GM18502 (cell line): ENCODE data around the gene RPL36.

ENCODE experiments used
- ATAC-seq: cut with Tn5 transposase; IDR thresholded peaks from one replicate; pipeline ENCODE4 v1.9.1; 2021; ENCODE audit warnings: mild to moderate bottlenecking; ENCODE audit not compliant: unreplicated experiment, poor library complexity

Gene RPL36

DNA sequence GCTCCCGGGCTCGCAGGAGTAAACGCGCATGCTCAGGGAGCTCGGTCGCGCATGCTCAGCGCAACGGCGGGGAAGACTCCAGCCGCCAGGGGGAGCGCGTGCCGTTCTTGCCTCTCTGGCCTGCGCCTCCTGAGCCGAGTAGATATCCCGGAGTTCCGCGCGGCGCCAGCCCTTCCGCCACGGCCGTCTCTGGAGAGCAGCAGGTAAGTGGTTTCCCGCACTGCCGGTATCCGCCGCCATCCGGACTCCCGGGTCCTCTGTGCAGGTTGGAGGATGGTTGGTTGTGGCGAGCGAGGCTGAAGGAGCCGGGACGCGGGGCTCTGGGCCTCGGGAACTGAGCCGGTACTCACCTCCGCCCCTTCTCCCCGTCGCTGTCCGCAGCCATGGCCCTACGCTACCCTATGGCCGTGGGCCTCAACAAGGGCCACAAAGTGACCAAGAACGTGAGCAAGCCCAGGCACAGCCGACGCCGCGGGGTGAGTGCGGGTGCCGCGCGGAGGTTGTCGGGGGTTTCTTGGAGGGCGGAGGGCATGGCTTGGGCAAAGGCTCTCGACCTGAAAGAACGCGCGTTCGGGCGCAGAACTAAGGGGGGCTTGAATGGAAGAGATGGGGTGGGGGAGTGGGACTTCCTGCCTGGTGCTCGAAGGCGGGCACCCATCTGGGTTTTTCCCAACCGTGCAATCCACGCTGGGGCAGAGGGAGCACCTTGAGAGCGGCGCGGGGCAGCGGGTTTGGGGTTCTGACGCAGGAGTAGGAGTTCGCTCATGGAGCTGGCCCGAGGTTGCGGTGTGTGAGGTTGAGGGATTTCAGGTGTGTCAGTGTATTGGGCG, at the start of gene RPL36:
RPL36 (plus strand) TSS at position 171 of the 830 bp plus-strand sequence; CDS start at position 384, 213 bp downstream.
- ATAC-seq = peak; percentile 47

DNA sequence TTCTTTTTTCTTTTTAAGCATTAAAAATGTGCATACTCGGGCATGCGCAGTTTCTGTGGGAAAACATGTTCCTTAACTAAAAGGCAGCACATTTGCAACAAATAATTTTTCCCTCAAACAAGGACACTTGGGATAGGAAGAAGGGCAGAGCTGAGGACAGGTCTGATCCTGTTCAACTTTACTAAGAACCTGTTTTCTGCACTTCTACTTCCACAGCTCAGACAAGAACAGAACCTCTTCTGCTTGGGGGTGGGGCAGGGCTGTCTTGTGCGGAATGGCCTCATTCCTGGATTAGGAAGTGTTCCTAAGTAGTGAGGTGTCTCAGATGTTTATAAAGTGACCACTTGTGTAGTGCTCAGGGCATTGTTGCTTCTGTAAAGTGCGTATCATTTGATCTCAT, 48.9 kb upstream of the RPL36 start:
- ATAC-seq = no peak

DNA sequence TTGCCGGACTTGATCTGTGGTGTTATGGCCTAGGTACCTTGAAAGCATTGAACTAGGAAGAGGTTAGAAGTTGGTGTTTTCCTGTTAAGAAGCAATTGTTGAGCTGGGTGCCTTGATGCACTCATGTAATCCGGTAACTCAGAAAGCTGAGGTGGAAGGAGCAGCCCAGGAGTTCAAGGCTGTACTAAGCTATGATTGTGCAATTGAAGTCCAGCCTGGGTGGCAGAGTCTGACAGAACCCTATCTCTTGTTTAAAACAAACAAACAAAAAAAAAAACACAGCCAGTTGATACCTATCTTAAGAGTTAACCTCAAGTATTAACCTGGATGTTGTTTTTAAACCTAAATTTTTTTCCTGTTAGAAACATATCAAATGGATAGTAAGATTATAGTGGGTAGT, 47.9 kb upstream of the RPL36 start:
- ATAC-seq = no peak

DNA sequence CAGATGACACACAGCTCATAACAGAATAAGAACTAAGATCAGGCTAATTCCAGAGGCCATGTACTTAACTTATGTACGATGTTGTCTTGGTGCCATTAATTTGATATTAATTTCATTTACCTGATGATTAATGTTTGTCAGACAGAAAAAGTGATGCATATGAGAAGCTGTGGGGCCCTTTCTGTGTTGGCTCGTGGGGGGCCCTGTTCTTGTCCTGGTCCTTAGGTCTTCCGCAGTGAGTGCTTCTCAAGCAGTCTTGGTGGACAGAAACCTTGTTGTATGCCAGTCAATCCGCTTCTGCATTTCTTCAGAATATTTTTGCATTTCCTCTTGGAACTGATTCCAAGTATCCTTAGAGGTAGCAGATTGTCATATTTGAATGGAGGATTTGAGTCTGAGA, 47.0 kb upstream of the RPL36 start:
- no peak for ATAC-seq

DNA sequence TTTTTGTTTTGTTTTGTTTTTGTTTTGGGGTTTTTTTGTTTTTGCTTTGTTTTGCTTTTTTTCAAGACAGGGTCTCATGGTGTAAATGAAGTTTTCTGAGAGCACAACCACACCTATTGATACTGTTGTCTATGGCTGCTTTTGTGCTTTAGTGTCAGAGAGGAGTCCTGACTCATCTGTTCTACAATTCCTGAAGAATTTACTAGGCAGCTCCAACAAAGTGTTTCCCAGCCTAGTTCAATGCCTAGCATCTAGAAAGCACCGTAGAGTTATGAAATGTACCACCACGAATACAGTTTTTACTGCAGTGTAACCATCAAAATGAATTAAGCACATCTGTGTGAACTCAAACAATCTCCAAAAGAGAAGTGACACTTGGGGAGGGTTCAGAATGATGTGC, 46.1 kb upstream of the RPL36 start:
- ATAC-seq = no peak

DNA sequence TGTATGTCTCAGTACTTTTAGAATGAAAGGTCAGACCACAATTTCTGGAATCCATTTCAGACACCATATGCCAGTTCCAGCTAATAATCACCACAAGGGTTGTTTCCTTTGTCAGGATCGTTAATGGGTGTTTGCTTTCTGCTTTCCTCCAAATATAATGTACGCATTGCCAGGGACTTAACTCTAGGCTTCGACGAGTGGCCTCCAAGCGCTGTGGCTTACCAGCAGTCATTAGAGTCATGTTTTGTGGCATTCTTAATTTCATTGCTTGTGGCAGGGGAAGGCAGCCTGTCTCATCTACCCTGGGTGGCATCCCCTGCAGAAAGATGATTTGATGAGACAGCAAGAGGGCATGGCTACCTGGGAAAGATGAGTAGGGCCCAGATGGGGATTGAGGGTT, 44.7 kb upstream of the RPL36 start:
- no peak for ATAC-seq

DNA sequence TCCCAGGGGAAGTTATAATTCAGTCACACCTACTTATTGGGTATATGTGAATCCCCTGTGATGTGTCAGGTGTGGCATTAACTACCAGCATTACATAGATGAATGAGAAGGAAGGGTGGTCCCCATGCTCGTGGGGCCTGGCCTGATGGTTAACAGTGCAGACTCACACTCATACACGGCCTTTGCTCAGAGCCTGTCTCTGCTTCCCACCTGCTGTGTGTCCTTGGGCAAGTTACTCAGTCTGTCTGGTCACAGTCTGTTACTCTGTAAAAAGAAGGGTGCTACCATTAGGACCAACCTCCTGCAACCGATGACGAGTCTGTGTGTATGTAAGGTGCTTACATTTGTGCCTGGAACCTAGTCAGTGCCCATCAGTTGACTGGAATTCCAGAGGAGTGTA, 43.4 kb upstream of the RPL36 start:
- no peak for ATAC-seq

DNA sequence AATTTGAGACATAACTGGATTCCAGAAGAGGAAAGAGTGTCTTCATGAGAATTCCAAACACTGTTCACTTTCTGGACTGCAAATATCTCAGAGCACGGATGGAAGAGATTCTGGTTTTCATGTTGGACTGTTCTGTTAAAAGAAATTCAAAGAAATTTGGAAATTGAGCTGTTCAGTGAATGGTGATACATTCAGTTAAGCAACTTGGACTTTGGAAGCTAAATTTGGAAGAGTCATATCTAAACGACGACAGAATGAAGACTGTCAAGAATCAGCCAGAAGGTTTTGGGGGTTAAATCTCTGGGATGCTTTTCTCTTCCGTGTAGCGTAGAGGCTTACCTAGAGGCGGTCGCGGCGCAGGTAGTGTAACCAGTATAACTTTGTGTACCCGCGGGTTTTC, 41.6 kb upstream of the RPL36 start:
- ATAC-seq = no peak

DNA sequence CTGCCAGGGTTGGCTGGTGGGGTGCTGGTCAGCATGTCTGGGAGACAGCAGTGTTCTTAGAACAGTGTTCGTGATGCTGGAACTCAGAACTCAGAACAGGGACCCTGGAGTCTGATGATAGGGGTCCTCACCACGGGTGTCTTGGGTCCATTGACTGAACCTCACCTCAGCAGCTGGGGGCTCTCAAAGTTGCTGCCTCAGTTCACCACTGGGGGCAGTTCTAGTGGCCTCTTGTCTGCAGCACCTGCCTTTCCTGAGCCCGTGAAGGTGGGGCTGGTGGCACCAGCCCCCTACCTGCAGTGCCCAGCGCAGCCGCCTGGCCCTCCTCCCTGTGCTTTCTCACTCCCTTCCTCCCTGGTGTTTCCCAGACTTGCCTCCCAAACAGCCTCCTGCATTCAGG, 38.7 kb upstream of the RPL36 start:
- no peak for ATAC-seq

DNA sequence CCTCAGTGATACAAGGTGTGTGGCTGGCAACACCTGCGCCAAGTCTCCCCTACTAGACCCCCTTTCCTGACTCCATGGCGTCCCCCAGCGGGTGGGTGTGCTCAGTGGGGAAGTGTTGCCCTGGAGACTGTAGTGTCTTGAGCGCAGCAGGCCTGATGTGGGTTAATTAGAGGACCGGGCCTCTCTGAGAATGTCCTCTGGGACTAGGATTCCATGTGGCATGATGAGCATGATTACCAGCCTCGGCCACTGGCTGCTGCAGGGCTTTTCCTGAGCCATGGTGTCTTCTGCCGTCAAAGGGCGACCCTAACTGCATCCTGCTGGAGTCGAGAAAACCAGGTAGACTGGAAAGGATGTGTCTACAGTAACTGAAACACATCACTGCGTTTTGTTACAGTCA, 37.8 kb upstream of the RPL36 start:
- ATAC-seq = no peak

DNA sequence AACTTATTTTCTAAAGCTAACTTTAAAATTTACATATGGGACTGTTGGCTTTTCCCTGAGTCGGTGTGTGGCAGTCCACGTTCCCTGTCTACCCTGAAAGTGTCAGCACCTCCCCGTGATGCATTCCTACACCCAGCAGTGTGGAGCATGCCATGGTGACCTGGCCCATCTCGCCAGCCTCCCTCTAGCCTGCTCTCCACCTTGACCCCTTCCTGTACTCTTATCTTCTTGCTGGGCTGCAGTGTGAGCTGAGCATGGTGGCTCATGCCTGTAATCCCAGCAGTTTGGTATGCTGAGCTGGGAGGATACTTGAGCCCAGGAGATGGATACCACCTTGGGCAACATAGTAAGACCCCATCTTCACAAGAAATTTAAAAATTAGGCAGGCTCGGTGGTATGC, 35.2 kb upstream of the RPL36 start:
- ATAC-seq = no peak

DNA sequence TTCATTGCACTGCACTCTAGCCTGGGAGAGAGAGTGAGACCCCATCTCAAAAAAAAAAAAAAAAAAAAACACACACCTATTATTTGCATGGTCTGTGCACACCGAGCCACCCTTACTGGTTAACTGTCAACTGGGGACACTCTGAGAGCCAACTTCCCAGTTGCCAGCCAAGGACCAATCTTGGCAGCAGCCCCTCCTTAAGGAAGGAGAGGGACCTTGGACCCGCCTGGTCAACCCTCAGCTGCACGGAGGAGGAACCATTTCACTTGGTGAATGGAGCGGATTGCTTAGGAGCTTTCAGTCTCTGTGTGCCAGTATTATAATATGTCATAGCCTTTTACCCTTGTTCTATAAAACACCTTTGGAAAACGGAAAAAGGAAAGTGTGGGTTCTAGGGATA, 34.7 kb upstream of the RPL36 start:
- ATAC-seq = no peak

DNA sequence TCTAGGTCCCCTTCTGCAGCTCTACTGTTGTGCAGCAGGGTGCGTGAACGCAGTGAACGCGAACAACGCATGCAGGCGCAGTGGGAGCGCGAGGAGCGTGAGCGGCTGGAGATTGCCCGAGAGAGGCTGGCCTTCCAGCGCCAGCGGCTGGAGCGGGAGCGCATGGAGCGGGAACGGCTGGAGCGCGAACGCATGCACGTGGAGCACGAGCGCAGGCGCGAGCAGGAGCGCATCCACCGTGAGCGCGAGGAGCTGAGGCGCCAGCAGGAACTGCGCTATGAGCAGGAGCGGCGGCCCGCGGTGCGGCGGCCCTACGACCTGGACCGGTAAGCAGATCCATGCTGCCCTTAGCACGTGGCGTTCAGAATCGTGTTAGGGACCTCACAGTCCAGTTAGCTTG, 28.6 kb upstream of the RPL36 start:
- no peak for ATAC-seq

DNA sequence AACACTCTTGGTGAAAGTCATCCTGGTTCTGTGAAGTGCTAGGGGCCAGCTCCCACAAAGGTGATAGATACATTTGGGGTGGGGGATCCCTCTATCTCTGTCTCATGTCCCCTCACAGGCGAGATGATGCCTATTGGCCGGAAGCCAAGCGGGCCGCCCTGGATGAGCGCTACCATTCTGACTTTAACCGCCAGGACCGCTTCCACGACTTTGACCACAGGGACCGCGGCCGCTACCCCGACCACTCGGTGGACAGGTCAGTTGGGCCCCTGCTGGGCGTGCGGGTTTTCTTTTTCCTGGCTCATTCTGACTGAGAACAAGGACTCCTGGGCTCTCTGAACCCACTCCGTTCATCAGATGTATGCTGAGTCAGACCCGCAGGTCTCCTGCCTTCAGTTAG, 26.2 kb upstream of the RPL36 start:
- ATAC-seq = no peak

DNA sequence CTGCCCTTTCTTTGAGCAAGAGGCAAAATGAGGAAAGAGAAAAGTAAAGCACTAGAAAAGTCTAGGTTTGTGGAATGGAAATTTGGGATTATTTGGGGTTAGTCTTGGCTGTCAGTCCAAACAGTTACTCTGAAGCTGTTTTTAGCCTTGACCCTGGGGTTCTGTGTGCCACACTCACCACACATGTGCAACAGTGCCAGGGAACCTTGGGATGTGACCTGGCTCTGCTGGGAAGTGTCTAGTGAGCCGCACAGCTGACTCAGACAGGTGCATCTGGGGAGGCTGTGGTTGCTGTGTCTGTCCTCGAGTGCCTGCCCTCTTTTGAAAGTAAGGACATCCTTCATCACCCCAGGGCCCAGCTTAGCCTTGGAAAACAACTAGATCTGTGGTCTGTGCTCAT, 25.6 kb upstream of the RPL36 start:
- no peak for ATAC-seq

DNA sequence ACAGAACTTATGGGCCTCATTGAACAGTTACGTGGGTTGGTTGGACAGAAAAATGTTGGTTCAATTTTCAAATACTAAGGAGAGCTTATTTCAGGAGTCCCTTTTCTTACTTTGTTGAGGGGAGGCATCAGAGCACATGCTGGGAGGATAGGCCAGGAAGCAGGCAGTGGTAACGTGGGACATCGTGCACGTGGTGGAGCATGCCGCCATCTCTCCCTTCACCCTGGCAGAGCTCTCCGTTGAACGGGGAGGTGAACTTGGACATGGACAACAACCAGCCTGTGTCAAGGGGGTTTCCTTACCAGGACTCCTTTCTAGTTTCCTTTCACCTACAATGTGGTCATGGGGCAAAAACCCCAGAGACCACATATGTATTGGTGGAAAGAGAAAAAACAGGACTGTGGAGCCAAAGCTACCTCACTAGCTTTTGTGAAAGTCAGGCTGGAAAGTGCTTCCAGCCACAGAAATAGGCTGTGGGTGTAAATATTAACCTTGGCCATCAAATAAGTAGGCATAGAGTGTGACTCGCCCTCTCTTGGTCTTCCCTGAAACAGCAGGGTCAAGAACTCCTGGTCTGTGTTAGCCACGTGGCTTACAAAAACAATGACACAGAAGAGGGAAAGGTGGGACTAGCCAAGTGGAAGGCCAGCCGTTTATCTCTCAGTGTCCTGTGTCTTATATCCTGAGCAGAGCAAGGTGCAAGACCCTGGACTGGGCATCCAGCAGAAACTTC, 24.1 kb upstream of the RPL36 start:
- no peak for ATAC-seq

DNA sequence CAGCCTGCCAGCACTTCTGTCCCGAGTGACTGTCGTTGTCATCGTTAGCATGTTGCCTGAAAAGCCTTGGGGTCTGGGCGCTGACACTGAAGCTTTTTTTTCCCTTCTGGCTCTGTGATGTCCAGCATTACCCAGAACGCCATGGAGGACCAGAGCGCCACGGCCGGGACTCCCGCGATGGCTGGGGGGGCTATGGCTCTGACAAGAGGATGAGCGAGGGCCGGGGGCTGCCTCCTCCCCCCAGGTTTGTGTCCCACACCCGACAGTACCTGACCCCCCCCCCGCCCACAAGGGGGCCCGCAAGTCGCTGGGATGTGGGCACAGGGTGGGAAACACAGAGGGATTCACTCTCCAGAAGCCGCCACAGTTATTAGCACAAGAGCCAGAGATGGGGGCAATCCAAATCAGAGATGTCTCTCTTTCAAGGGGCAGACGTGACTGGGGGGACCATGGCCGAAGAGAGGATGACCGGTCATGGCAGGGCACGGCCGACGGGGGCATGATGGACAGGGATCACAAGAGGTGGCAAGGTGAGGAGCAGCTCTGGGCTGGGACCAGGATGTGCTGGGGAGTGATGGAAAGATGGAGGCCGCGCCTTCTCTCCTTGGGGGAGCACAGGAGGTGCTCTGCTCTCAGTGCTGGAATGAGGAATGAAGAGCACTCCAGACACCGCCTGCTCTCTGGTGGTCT, 23.0 kb upstream of the RPL36 start:
- ATAC-seq = no peak

DNA sequence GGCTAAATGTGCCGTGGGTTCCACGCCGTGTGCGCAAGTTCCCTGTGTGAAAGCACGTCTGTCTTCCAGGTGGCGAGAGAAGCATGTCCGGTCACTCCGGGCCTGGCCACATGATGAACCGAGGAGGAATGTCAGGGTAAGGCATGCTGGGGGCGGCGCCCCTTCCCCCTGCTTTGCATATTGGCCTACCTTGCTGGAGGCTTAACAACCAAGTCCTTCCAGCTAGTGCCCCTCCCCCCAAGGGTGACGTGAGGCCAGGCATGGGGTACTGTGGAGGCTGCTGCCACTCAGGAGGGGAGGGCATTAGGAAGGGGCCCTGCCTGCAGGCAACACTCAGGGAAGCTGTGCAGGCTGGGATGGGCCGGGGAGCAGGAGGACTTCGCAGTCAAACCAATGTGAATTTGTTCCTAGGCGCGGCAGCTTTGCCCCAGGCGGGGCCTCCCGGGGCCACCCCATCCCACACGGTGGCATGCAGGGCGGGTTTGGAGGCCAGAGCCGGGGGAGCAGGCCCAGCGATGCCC, 22.3 kb upstream of the RPL36 start:
- no peak for ATAC-seq

DNA sequence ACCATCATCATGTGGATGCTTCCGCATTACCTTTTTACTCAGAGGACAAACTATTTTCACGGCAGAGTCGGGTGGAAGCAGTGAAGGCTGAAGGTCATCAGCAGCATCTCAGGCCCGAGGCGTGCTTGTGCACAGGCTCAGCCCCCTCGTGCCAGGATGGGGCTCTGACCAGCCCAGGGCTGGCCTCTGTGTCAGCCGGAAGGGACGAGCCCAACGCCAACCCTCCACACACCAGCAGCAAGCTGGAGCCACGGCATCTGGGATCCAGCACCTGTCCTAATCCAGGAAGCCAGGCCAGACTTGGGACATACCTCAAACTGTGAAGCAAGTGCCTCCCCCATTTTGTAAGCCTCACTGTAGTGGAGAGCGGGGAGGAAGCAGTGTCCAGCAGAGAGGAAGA, 20.9 kb upstream of the RPL36 start:
- no peak for ATAC-seq

DNA sequence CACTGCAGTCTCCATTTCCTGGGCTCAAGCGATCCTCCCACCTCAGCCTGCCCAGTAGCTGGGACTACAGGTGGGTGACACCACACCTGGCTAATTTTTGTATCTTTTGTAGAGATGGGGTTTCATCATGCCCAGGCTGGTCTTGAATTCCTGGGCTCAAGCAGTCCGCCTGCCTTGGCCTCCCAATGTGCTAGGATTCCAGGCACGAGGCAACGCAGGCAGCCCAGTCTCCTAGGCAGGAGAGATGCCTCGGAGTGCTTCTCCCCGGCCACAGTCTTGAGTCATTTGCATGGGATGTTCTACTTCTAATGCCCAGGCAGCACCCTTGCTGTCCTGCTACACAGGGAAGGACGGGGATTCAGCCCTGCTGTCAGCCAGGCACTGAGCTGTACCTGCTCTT, 18.5 kb upstream of the RPL36 start:
- no peak for ATAC-seq
